Mucosa of stomach (tissue), 1 donor: ENCODE measurements around the gene GBGT1.

Experiments
- H3K27me3 ChIP-seq: one replicate; pipeline ENCODE4 v1.7.0; 2013; ENCODE audit warnings: mild to moderate bottlenecking, low read length; ENCODE audit not compliant: control insufficient read depth, insufficient read depth
- H3K36me3 ChIP-seq: one replicate; pipeline ENCODE4 v1.7.0; 2013; ENCODE audit warnings: low read length; ENCODE audit not compliant: control insufficient read depth, insufficient read depth
- H3K4me1 ChIP-seq: one replicate; pipeline ENCODE4 v1.7.0; 2013; ENCODE audit warnings: mild to moderate bottlenecking, low read length; ENCODE audit not compliant: control insufficient read depth, insufficient read depth
- H3K4me3 ChIP-seq: one replicate; pipeline ENCODE4 v1.7.0; 2013; ENCODE audit warnings: low read length
- H3K9ac ChIP-seq: one replicate; pipeline ENCODE4 v1.7.0; 2013; ENCODE audit warnings: mild to moderate bottlenecking, low read length, moderate library complexity
- H3K9me3 ChIP-seq: one replicate; pipeline ENCODE4 v1.7.0; 2013; ENCODE audit warnings: mild to moderate bottlenecking, low read length, moderate library complexity; ENCODE audit not compliant: control insufficient read depth
- donor health status: Pancreatic carcinoma.

Gene GBGT1

DNA sequence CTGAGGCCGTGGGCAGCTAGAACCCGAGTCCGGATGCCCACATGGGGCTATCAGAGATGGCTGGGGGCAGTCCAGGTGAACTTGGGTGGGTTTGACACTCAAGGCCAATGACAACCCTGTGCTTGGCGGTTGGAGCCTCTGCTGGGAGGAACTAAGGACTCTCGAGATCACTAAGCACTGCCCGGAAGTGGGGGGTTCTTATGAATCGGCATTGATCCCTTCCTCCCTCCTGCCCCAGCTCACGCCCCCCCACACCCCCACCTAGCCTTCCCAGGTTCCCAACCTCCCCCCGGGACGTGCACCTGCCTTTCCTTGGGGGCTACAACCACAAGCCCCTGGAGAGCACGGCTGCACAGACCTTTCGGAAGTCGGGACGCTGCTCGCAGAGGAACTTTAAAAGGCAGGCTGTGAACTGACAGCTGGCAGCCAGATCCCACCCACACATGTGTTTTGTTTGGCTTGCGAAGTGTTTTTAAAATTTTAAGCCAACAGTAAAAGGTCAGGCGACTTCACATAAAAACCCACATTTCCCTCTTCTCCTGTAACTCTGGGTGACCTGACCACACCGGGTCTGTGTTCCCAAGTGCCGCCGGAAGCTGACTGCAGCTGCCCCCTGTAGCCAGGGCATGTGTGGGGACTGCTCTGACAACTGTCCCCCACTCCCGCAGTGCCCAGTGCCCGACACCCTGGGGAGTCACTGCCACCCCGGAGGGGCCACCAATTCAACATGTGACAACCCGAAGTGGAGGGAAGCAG lies 37.6 kb downstream of the GBGT1 start:
- Histone ChIP-seq H3K9me3 (no peaks in the 10 kb centered on the region), H3K27me3 (no peaks in the 10 kb centered on the region), H3K4me1 (peaks cover 62% of the 10 kb centered on the region), H3K9ac (no peak overlapping the region), H3K4me3 (no peak overlapping the region), H3K36me3 (no peaks in the 10 kb centered on the region)

DNA sequence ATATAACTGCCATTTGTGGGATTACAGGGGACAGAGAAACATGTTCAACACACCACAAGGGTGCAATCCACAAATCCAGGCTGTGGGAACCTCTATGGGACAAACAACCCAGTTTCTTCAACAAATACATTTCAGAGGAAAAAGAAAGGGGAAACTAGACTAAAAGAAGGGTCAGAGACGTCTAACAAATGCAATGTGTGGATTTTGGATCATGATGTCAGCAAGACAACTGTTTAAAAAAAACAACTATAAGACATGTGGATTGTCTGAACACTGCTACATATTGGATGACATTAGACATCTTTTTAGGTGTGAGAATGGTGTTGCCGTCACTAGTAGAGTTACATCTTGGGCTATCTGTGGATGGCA lies 38.8 kb downstream of the GBGT1 start:
- Histone ChIP-seq H3K4me1 (peaks cover 64% of the 10 kb centered on the region), H3K27me3 (no peaks in the 10 kb centered on the region), H3K9ac (no peak overlapping the region), H3K4me3 (no peak overlapping the region), H3K9me3 (no peaks in the 10 kb centered on the region), H3K36me3 (no peaks in the 10 kb centered on the region)

DNA sequence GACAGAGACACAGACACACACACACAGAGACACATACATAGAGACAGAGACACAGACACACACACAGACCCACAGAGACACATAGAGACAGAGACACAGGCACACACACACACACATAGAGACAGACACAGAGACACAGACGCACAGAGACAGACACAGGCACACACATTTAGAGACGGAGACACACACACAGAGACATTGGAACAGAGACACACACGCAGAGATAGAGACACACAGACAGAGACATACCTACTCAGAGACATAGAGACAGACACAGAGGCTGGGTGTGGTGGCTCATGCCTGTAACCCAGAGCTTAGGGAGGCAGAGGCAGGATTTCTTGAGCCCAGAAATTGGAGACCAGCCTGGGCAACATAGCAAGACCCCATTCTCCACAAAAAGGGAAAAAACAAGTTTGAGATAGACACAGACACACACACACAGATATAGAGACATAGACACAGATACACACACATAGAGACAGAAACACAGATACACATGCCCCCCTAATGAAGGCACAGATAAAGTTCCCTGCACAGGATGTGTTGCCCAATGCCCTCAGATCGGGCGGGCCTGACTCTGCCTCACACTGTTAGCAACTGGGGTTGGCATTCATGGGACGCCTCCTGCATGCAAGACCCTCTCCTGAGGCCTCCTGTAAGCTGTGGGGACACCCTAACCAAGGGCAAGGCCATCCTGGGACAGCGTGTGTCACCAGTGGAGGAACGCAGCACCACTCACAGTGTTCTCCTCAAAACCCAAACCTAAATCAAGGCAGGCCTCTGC lies 39.4 kb downstream of the GBGT1 start:
- Histone ChIP-seq H3K4me1 (peaks cover 67% of the 10 kb centered on the region), H3K9me3 (no peaks in the 10 kb centered on the region), H3K4me3 (no peak overlapping the region), H3K9ac (no peak overlapping the region), H3K27me3 (no peaks in the 10 kb centered on the region), H3K36me3 (no peaks in the 10 kb centered on the region)

DNA sequence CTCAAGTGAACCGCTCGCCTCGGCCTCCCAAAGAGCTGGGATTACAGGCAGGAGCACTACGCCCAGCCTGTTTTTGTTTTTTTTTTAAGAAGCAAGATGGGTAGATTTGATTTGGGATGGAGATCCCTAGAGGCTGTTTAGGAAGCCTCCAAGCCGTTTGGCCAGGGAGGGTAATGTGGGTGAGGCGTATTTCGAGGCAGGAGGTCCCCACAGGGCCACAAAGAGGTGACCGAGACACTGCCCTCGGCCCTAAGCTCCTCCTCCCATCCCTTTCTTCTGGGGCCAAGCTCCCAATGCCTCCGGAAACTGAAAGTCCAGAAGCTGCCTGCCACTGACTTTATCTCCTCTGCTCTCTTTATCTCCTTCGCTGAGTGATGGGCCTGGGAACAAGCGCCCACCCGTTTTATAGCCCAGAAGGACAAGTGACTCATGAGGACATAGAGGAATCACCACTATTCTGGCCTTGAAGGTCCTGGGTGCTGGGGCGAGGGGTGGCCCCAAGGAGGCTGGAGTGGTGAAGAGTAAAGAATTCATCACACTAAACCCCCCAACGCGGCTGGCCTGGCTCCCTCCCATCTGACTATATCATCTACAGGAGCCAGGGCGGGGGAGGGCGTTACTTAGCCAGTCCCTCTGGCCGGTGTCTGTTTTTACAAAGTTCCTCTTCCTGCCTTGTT lies 40.6 kb downstream of the GBGT1 start:
- Histone ChIP-seq H3K27me3 (no peaks in the 10 kb centered on the region), H3K9ac (no peak overlapping the region), H3K9me3 (no peaks in the 10 kb centered on the region), H3K4me1 (peaks cover 67% of the 10 kb centered on the region), H3K4me3 (no peak overlapping the region), H3K36me3 (no peaks in the 10 kb centered on the region)

DNA sequence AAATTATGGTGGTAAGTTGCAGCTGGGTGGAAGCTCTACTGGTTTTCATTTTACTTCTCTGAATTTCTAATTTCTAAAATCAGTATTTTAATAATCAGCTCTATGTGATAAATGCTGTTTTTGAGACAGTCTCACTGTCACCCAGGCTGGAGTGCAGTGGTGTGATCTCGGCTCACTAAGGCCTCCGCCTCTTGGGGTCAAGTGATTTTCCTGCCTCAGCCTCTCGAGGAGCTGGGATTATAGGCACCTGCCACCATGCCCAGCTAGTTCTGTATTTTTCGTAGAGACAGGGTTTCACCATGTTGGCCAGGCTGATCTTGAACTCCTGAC lies 41.1 kb downstream of the GBGT1 start:
- Histone ChIP-seq H3K27me3 (no peaks in the 10 kb centered on the region), H3K4me3 (no peak overlapping the region), H3K9me3 (no peaks in the 10 kb centered on the region), H3K36me3 (no peaks in the 10 kb centered on the region), H3K9ac (no peak overlapping the region), H3K4me1 (peaks cover 67% of the 10 kb centered on the region)

DNA sequence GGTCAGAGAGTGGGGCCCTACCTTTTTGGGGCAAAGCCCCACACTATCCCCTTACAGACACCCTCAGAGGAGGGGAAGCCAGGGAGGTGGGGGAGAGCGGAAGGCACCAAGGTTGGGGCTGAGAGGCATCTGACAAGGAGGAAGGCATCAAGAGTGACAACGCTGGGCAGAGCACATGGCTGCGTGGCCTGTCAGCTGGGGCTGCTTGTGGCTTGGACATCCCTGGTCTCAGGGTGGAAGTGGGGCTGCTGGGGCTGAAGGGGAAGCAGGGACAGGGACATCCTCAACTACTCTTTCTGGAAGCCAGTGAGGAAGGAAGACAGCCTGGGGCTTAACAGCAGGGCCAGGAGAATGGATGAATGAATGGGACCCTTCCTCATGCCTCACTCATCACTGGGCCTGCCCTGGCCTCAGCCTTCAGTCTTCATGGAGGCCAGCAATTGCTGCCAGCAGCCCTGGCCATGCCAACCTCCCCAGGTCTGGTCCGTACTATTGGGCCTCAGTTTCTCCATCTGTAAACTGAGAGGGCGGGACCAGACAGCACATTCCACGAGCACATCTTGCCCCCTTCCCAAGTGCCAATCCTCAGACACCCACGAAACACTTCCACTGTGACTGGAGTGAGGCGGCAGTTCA lies 41.7 kb downstream of the GBGT1 start:
- H3K36me3 ChIP-seq: no peaks in the 10 kb centered on the region
- H3K9me3 ChIP-seq: no peaks in the 10 kb centered on the region
- H3K4me3 ChIP-seq: no peak overlapping the region
- peaks cover 67% of the 10 kb centered on the region for H3K4me1 ChIP-seq
- peak overlapping the region; percentile 54 for H3K9ac ChIP-seq
- H3K27me3 ChIP-seq: no peaks in the 10 kb centered on the region

DNA sequence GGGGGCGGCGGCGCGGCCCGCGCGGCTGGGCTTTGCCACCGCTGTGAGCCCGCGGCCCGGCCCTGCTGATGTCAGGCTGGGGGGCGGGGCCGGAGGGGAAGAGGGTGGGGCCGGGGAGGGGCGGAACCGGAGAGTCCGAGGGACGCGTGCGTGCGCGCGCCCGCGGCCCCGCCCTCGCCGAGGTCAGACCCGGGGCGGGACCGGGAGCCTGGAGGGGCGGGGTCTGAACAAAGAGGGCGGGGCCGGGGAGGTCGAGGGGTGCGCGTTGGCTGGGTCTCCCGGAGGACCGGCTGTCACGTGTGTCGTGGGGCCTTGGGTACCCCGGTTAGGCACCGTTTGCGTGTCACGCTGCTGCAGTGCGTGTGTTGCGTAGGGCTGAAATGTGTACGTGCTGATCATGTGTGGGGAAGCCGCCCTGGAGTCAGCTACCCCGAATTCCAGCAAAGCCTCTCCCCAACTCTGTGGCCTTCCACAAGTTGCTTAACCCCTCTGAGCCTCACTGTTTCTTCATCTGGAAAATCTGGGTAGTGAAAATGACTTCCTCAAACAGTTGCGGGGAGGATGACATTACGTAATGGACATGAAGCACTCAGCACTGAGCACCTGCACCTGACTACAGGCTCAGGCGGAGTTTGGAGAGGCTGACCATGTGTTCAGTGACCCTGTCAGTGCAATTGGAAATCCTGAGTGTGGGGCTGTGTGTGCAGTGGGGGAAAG lies 42.4 kb downstream of the GBGT1 start, which contains the start of gene RALGDS:
RALGDS (minus strand) TSS at position 43 of the 717 bp plus-strand sequence. CDS start 86 bp downstream, outside the sequence.
- no peak within 1 kb of the TSS for H3K4me3 ChIP-seq
- peak within 1 kb of the TSS; percentile 74 for H3K9ac ChIP-seq
- peaks cover 67% of the 10 kb centered on the region for H3K4me1 ChIP-seq
- no peaks in the 10 kb centered on the region for H3K36me3 ChIP-seq
- H3K27me3 ChIP-seq: no peaks in the 10 kb centered on the region
- H3K9me3 ChIP-seq: no peaks in the 10 kb centered on the region

DNA sequence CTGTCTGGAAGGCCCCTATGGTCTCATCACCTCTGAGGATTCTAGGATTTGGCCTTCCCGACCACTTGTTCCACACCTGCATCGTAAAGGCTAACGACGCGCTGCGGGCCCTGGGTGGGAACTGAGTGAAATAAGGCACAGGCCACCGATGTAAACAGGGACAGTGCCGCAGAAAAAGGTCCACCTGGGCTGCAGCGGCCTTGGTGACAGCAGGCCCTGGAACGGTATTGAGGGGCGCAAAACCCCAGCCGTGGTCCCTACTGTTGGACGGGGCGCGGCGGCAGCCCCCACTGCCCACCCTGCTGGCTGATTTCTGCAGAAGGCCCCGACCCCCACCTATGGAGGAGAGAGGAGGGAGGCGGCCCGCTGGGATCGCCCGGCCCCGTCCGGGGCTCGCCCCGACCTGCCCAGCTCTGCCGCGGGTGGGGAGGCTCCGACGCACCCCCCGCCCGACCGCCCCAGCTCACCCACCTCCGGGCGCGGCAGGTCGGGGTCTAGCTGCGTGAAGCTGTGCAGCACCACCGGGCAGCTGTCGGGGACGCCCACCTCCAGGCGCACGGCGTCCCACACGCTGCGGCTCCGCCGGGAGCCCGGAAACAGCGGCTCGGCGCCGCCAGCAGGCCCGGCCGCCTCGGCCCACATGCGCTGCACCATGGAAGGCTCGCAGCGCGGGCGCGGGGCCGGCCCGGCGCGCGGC lies 43.1 kb downstream of the GBGT1 start:
- H3K9me3 ChIP-seq: no peaks in the 10 kb centered on the region
- no peaks in the 10 kb centered on the region for H3K27me3 ChIP-seq
- no peaks in the 10 kb centered on the region for H3K36me3 ChIP-seq
- no peak overlapping the region for H3K4me3 ChIP-seq
- peak overlapping the region; percentile 74 for H3K9ac ChIP-seq
- peaks cover 66% of the 10 kb centered on the region for H3K4me1 ChIP-seq

DNA sequence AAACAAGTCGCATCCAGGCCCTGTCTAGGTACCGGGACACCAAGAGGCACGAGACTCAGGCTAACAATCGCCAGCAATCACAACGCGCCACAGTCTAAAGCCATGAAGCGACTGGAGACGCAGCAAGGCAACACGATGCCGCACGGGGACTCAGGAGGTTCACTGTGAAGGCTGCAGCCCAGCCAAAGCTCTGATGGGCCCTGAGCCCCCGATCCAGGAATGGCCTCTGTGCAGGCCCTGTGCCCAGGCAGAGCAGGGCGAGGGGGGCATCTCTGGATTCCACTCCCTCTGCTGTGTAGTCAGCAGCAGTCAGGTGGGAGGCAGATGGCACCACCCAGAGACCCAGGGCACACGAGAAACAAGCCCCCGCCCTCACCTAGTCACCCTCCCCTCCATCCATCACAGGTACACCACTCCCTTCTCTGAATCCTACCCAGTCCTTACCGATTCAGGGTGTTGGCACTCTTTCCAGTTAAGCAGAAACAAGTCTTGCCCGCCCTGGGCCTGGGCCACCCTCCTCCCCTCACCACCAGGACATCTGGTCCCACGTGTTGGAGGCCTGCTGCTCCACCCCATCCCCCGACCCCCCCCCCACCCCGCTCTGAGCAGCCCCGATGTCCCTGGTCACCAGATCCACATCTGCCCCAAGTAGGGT lies 43.7 kb downstream of the GBGT1 start:
- Histone ChIP-seq H3K4me1 (peaks cover 70% of the 10 kb centered on the region), H3K4me3 (no peak overlapping the region), H3K9me3 (no peaks in the 10 kb centered on the region), H3K36me3 (no peaks in the 10 kb centered on the region), H3K9ac (peak overlapping the region; percentile 57), H3K27me3 (no peaks in the 10 kb centered on the region)

DNA sequence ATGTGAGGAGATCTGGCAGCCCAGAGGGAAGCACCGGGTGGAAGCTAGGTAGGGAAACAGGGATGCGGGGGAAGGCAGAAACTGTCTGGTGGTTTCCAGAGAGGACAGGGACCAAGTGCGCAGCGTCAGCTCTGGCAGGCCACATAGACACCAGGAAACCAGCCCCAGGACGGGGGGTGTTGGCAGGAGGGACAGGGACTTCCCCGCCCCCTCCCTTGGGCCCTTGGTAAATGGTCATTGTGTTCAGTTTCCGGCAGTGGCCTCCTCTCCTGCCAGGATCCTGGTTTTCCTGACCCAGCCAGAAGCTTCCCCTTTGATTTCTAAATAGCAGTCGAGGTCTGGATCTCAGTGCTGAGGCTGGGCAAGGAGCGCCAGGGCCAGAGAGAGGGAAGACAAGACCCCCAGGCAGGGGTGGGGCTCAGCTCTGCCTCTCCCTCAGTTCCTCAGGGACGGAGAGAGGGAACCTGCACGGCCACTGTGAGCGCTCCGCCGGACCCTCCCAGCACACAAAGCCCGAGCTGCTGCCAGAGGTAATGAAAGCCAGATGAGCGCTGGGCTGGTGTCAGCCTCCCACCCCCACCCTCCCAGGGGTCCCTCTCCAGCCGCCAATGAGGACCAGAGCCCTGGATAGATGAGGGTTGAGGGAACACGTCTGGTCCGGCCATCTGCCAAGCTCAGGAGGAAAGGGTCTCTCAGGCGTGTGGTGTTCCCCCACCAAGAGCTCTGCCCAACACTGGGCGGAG lies 44.4 kb downstream of the GBGT1 start:
- no peak overlapping the region for H3K4me3 ChIP-seq
- no peaks in the 10 kb centered on the region for H3K9me3 ChIP-seq
- H3K36me3 ChIP-seq: no peaks in the 10 kb centered on the region
- peak overlapping the region; percentile 57 for H3K9ac ChIP-seq
- peaks cover 77% of the 10 kb centered on the region for H3K4me1 ChIP-seq
- H3K27me3 ChIP-seq: no peaks in the 10 kb centered on the region
